ENCODE results near the gene PTCRA.

PTCRA gene

DNA sequence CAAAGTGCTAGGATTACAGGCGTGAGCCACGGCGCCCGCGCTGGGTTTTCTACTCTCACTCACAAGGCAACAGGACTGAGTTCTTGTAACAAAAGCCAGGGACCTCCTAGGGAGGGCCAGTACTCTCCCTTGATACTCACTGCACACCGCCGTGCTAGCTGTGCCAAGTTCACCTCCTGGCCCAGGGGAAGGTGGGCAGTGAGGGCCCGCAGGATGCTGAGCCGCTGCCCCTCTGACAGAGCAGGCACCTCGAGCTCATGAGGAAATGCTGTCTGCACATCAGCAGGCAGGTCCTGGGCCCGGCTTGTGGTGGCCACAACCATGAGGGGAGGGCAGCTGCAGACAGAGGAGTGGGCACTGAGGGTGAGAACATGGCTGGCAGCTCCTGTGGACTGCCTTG is 51.4 kb downstream of the PTCRA start:
- H3K36me3 ChIP-seq (ENCODE audit: low read depth) = no peaks in the 10 kb centered on the region
- TF ChIP-seq, protein P1, sequence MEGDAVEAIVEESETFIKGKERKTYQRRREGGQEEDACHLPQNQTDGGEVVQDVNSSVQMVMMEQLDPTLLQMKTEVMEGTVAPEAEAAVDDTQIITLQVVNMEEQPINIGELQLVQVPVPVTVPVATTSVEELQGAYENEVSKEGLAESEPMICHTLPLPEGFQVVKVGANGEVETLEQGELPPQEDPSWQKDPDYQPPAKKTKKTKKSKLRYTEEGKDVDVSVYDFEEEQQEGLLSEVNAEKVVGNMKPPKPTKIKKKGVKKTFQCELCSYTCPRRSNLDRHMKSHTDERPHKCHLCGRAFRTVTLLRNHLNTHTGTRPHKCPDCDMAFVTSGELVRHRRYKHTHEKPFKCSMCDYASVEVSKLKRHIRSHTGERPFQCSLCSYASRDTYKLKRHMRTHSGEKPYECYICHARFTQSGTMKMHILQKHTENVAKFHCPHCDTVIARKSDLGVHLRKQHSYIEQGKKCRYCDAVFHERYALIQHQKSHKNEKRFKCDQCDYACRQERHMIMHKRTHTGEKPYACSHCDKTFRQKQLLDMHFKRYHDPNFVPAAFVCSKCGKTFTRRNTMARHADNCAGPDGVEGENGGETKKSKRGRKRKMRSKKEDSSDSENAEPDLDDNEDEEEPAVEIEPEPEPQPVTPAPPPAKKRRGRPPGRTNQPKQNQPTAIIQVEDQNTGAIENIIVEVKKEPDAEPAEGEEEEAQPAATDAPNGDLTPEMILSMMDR (IDR thresholded peaks at IDR 0.05; ENCODE audit: poor library complexity, severe bottlenecking) = no peak

DNA sequence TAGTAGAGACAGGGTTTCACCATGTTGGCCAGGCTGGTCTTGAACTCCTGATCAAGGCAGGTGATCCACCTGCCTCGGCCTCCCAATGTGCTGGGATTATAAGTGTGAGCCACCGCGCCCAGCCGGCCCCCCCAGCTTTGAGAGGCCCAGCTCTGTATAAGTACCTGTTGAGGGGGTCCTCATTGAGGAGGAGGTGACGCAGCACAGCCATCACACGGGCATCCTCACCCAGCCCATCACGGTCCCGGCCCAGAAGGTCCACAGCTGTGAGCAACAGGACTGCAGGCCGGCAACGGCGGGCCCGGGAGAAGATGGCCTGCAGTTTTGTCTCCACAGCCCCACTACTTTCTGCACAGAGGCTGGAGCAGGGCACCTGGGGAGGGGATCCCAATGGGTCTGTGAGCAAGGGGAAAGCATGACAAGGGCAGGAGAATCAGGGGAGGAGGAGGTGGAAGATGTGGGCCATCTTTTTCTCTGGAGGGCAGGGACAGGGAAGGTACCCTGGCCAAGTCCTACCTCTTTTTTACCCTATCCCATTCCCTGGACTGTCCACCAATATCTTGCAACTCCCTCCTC is 52.4 kb downstream of the PTCRA start:
- Histone ChIP-seq H3K4me1 (ENCODE audit: insufficient read depth, poor library complexity, severe bottlenecking) (peaks cover 5% of the 10 kb centered on the region), H3K4me3 (ENCODE audit: severe bottlenecking) (no peak overlapping the region), H3K27me3 (ENCODE audit: insufficient read depth, poor library complexity, severe bottlenecking) (no peaks in the 10 kb centered on the region), H3K9me3 (ENCODE audit: severe bottlenecking) (no peaks in the 10 kb centered on the region), H3K36me3 (ENCODE audit: low read depth) (no peaks in the 10 kb centered on the region), H3K27ac (ENCODE audit: poor library complexity, severe bottlenecking) (no peak overlapping the region)
- ATAC-seq (ENCODE audit: low read depth) (no peak), DNase-seq (ENCODE audit: low spot score) (no peak)
- TF ChIP-seq, protein P1 (IDR thresholded peaks at IDR 0.05; ENCODE audit: poor library complexity, severe bottlenecking) = no peak

More for the DNA sequence above, 51.4 kb downstream of the PTCRA start:
- Histone ChIP-seq H3K4me1 (ENCODE audit: insufficient read depth, poor library complexity, severe bottlenecking) (peaks cover 5% of the 10 kb centered on the region), H3K9me3 (ENCODE audit: severe bottlenecking) (no peaks in the 10 kb centered on the region), H3K27me3 (ENCODE audit: insufficient read depth, poor library complexity, severe bottlenecking) (no peaks in the 10 kb centered on the region), H3K27ac (ENCODE audit: poor library complexity, severe bottlenecking) (no peak overlapping the region), H3K4me3 (ENCODE audit: severe bottlenecking) (no peak overlapping the region)
- DNase-seq (ENCODE audit: low spot score) (no peak), ATAC-seq (ENCODE audit: low read depth) (no peak)

GRCh38 chr6:42968783-42969182 is 52.9 kb downstream of the PTCRA start:
- Histone ChIP-seq H3K4me3 (ENCODE audit: severe bottlenecking) (no peak overlapping the region), H3K27me3 (ENCODE audit: insufficient read depth, poor library complexity, severe bottlenecking) (no peaks in the 10 kb centered on the region), H3K4me1 (ENCODE audit: insufficient read depth, poor library complexity, severe bottlenecking) (peaks cover 5% of the 10 kb centered on the region), H3K27ac (ENCODE audit: poor library complexity, severe bottlenecking) (no peak overlapping the region), H3K9me3 (ENCODE audit: severe bottlenecking) (no peaks in the 10 kb centered on the region), H3K36me3 (ENCODE audit: low read depth) (no peaks in the 10 kb centered on the region)
- TF ChIP-seq, protein P1 (IDR thresholded peaks at IDR 0.05; ENCODE audit: poor library complexity, severe bottlenecking) = no peak
- DNase-seq (ENCODE audit: low spot score) = no peak
- ATAC-seq (ENCODE audit: low read depth) = no peak

GRCh38 chr6:42969431-42969830 is 53.6 kb downstream of the PTCRA start:
- ATAC-seq (ENCODE audit: low read depth) (no peak), DNase-seq (ENCODE audit: low spot score) (no peak)
- no peaks in the 10 kb centered on the region for H3K36me3 ChIP-seq (ENCODE audit: low read depth)
- H3K27me3 ChIP-seq (ENCODE audit: insufficient read depth, poor library complexity, severe bottlenecking) = no peaks in the 10 kb centered on the region
- no peak overlapping the region for H3K4me3 ChIP-seq (ENCODE audit: severe bottlenecking)
- TF ChIP-seq, protein P1 (IDR thresholded peaks at IDR 0.05; ENCODE audit: poor library complexity, severe bottlenecking) = no peak
- no peaks in the 10 kb centered on the region for H3K9me3 ChIP-seq (ENCODE audit: severe bottlenecking)
- no peak overlapping the region for H3K27ac ChIP-seq (ENCODE audit: poor library complexity, severe bottlenecking)
- H3K4me1 ChIP-seq (ENCODE audit: insufficient read depth, poor library complexity, severe bottlenecking) = peaks cover 5% of the 10 kb centered on the region

- no peak for DNase-seq (ENCODE audit: low spot score)
- H3K27me3 ChIP-seq (ENCODE audit: insufficient read depth, poor library complexity, severe bottlenecking) = no peaks in the 10 kb centered on the region
- H3K27ac ChIP-seq (ENCODE audit: poor library complexity, severe bottlenecking) = no peak overlapping the region
- no peaks in the 10 kb centered on the region for H3K9me3 ChIP-seq (ENCODE audit: severe bottlenecking)
- TF ChIP-seq, protein P1 (IDR thresholded peaks at IDR 0.05; ENCODE audit: poor library complexity, severe bottlenecking) = no peak
- peaks cover 5% of the 10 kb centered on the region for H3K4me1 ChIP-seq (ENCODE audit: insufficient read depth, poor library complexity, severe bottlenecking)
- no peaks in the 10 kb centered on the region for H3K36me3 ChIP-seq (ENCODE audit: low read depth)
- ATAC-seq (ENCODE audit: low read depth) = no peak
- no peak overlapping the region for H3K4me3 ChIP-seq (ENCODE audit: severe bottlenecking)
Measured at GRCh38 chr6:42969934-42970333, 54.1 kb downstream of the PTCRA start.
